Nephron (organoid): ENCODE measurements around the gene APOBEC2.

Experiments used
- H3K27ac Mint-ChIP-seq, 3 experiments: 2 replicates each; pipeline ENCODE4 v1.8.0; 2020; ENCODE audit warnings: mixed read lengths in 3 of 3, mild to moderate bottlenecking in 2 of 3, moderate library complexity in 1 of 3
- H3K27me3 Mint-ChIP-seq: 2 replicates; pipeline ENCODE4 v1.8.0; 2021; ENCODE audit warnings: low read depth, mild to moderate bottlenecking, moderate library complexity, mixed read lengths
- H3K36me3 Mint-ChIP-seq: 2 replicates; pipeline ENCODE4 v1.8.0; 2020; ENCODE audit warnings: low read depth, mixed read lengths
- H3K4me1 Mint-ChIP-seq: 2 replicates; pipeline ENCODE4 v1.8.0; 2020; ENCODE audit warnings: mixed read lengths
- H3K4me3 Mint-ChIP-seq, 3 experiments: 2 replicates each; pipeline ENCODE4 v1.8.0; 2020; ENCODE audit warnings: mild to moderate bottlenecking in 3 of 3, mixed read lengths in 3 of 3, moderate library complexity in 2 of 3
- H3K9me3 Mint-ChIP-seq: 2 replicates; pipeline ENCODE4 v1.8.0; 2020; ENCODE audit warnings: mixed read lengths
- CTCF ChIP-seq, 3 experiments: fragments of 200-600 bp; sonication (generic); IDR thresholded peaks; one replicate each; pipeline ENCODE4 v1.5.0; 2021; ENCODE audit warnings: antibody characterized with exemption in 3 of 3; ENCODE audit not compliant: unreplicated experiment in 3 of 3

The APOBEC2 gene

GRCh38 chr6:41078101-41078500 lies 25.1 kb downstream of the APOBEC2 start:
- TF ChIP-seq CTCF (IDR thresholded peaks at IDR 0.05; ENCODE audit: unreplicated experiment in 3 of 3): no peak
- H3K27me3 Mint-ChIP-seq: no peaks in the 10 kb centered on the region
- no peak overlapping the region for H3K4me3 Mint-ChIP-seq
- peaks cover 25% of the 10 kb centered on the region for H3K4me1 Mint-ChIP-seq
- H3K36me3 Mint-ChIP-seq: peaks cover 40% of the 10 kb centered on the region
- H3K9me3 Mint-ChIP-seq: no peaks in the 10 kb centered on the region
- peak overlapping the region in 1 of 3 experiments; percentile 21 for H3K27ac Mint-ChIP-seq

- H3K4me3 Mint-ChIP-seq: no peak overlapping the region
- H3K36me3 Mint-ChIP-seq: peaks cover 48% of the 10 kb centered on the region
- peaks cover 23% of the 10 kb centered on the region for H3K4me1 Mint-ChIP-seq
- H3K9me3 Mint-ChIP-seq: no peaks in the 10 kb centered on the region
- no peak overlapping the region for H3K27ac Mint-ChIP-seq
- H3K27me3 Mint-ChIP-seq: no peaks in the 10 kb centered on the region
- TF ChIP-seq CTCF (IDR thresholded peaks at IDR 0.05; ENCODE audit: unreplicated experiment in 3 of 3): no peak
These were observed 26.1 kb downstream of the APOBEC2 start for GRCh38 chr6:41079080-41079479.

GRCh38 chr6:41080621-41081020 lies 27.6 kb downstream of the APOBEC2 start:
- Mint-ChIP-seq H3K4me1 (peaks cover 8% of the 10 kb centered on the region), H3K4me3 (no peak overlapping the region)
- TF ChIP-seq CTCF (IDR thresholded peaks at IDR 0.05; ENCODE audit: unreplicated experiment in 3 of 3): no peak

GRCh38 chr6:41083072-41083471 lies 30.1 kb downstream of the APOBEC2 start:
- no peak overlapping the region for H3K27ac Mint-ChIP-seq
- no peak for TF ChIP-seq CTCF (IDR thresholded peaks at IDR 0.05; ENCODE audit: unreplicated experiment in 3 of 3)
- H3K4me3 Mint-ChIP-seq: no peak overlapping the region

More at GRCh38 chr6:41080621-41081020, 27.6 kb downstream of the APOBEC2 start:
- Mint-ChIP-seq H3K27ac (no peak overlapping the region), H3K27me3 (no peaks in the 10 kb centered on the region), H3K9me3 (no peaks in the 10 kb centered on the region), H3K36me3 (peaks cover 62% of the 10 kb centered on the region)

GRCh38 chr6:41085182-41085581 lies 32.2 kb downstream of the APOBEC2 start:
- Mint-ChIP-seq H3K36me3 (peaks cover 81% of the 10 kb centered on the region), H3K4me3 (no peak overlapping the region), H3K4me1 (no peaks in the 10 kb centered on the region), H3K9me3 (no peaks in the 10 kb centered on the region), H3K27ac (no peak overlapping the region), H3K27me3 (no peaks in the 10 kb centered on the region)
- TF ChIP-seq CTCF (IDR thresholded peaks at IDR 0.05; ENCODE audit: unreplicated experiment in 3 of 3): no peak

More at GRCh38 chr6:41083072-41083471, 30.1 kb downstream of the APOBEC2 start:
- Mint-ChIP-seq H3K9me3 (no peaks in the 10 kb centered on the region), H3K4me1 (no peaks in the 10 kb centered on the region), H3K27me3 (no peaks in the 10 kb centered on the region), H3K36me3 (peaks cover 85% of the 10 kb centered on the region)

- no peak for TF ChIP-seq CTCF (IDR thresholded peaks at IDR 0.05; ENCODE audit: unreplicated experiment in 3 of 3)
These were observed 35.4 kb downstream of the APOBEC2 start for GRCh38 chr6:41088451-41088850.

More at GRCh38 chr6:41088451-41088850, 35.4 kb downstream of the APOBEC2 start:
- no peak overlapping the region for H3K4me3 Mint-ChIP-seq
- H3K27ac Mint-ChIP-seq: peak overlapping the region in 1 of 3 experiments; percentile 19
- H3K36me3 Mint-ChIP-seq: peaks cover 79% of the 10 kb centered on the region
- no peaks in the 10 kb centered on the region for H3K4me1 Mint-ChIP-seq
- no peaks in the 10 kb centered on the region for H3K9me3 Mint-ChIP-seq
- H3K27me3 Mint-ChIP-seq: no peaks in the 10 kb centered on the region
